Gastrocnemius medialis (tissue), 4 donors: ENCODE measurements around the gene RASL11A. TPM values are rescaled to one million over a fixed set of nuclear protein-coding genes. Genes with fewer than 3 reads are reported as not detected.

Experiments
- ATAC-seq, 2 donors: fragments of 150-250 bp; one replicate each; pipeline ENCODE4 v1.9.1; 2016
- DNase-seq, 2 donors: peaks; one replicate each; pipeline ENCODE4 v3.0.0-alpha.2; 2019
- H3K27ac ChIP-seq, 4 donors: fragments of 200-600 bp; sonication (generic); 1 replicate in 1 of 4; 2 replicates in 3 of 4; pipeline ENCODE4 v1.5.1; 2016 to 2018; ENCODE audit warnings: mild to moderate bottlenecking in 2 of 4, moderate library complexity in 1 of 4
- H3K27me3 ChIP-seq, 3 donors: fragments of 200-600 bp; sonication (generic) in 2 of 3; 1 replicate in 1 of 3; 2 replicates in 2 of 3; pipeline versions ENCODE4 v1.5.1 to v1.6.0; 2016 to 2019; ENCODE audit warnings: mild to moderate bottlenecking in 1 of 3, moderate library complexity in 1 of 3
- H3K36me3 ChIP-seq, 2 donors: fragments of 200-600 bp; sonication (generic) in 1 of 2; one replicate each; pipeline ENCODE4 v1.5.1; 2017 to 2018
- H3K4me1 ChIP-seq, 2 donors: fragments of 200-600 bp; sonication (generic) in 1 of 2; one replicate each; pipeline ENCODE4 v1.5.1; 2016 to 2017; ENCODE audit warnings: mild to moderate bottlenecking in 2 of 2
- H3K4me3 ChIP-seq, 4 donors: fragments of 200-600 bp; sonication (generic) in 3 of 4; 1 replicate in 1 of 4; 2 replicates in 3 of 4; pipeline ENCODE4 v1.5.1; 2016 to 2019; ENCODE audit warnings: mild to moderate bottlenecking in 2 of 4
- H3K9me3 ChIP-seq, 3 donors: fragments of 200-600 bp; sonication (generic) in 2 of 3; 1 replicate in 1 of 3; 2 replicates in 2 of 3; pipeline ENCODE4 v1.5.1; 2016 to 2019
- POLR2A ChIP-seq, 2 donors: fragments of 450-650 bp; IDR thresholded peaks; one replicate each; pipeline ENCODE4 v1.6.1; 2017; ENCODE audit warnings: antibody characterized with exemption in 2 of 2, mild to moderate bottlenecking in 2 of 2, moderate library complexity in 2 of 2
- in situ Hi-C, 4 donors: fragments of 200-750 bp; cut with MboI; loops; one replicate each; pipeline versions ENCODE4 v1.15.0 to v1.8.0; 2017; ENCODE audit warnings: low sequenced_read_pairs in 4 of 4
- intact Hi-C: fragments of 100-400 bp; cut with DNase I; formaldehyde crosslinking; loops from one replicate; pipeline ENCODE4 v1.15.1; 2023; ENCODE audit warnings: low total_unique reads
- total RNA-seq, 4 donors: library from RNA; depleted of rRNA; stranded (reverse); fragments of >200 nt; gene quantifications; one replicate each; pipeline versions ENCODE4 v1.1.0 to v1.2.3, GENCODE V29; 2016
- TF ChIP-seq, protein P1 (sequence below), 5 experiments: fragments of 450-650 bp in 3 of 5; fragments of 200-600 bp in 2 of 5; sonication (generic) in 2 of 5; IDR thresholded peaks in 4 of 5; conservative IDR thresholded peaks in 1 of 5; 1 replicate in 4 of 5; 2 replicates in 1 of 5; pipeline ENCODE4 v1.5.1; 2016 to 2019; ENCODE audit warnings: antibody characterized with exemption in 5 of 5, mild to moderate bottlenecking in 3 of 5, moderate library complexity in 3 of 5

RASL11A gene
- total RNA-seq, 4 donors from 2014 or later = 2.8 to 9.0 (median 5.7) TPM

DNA sequence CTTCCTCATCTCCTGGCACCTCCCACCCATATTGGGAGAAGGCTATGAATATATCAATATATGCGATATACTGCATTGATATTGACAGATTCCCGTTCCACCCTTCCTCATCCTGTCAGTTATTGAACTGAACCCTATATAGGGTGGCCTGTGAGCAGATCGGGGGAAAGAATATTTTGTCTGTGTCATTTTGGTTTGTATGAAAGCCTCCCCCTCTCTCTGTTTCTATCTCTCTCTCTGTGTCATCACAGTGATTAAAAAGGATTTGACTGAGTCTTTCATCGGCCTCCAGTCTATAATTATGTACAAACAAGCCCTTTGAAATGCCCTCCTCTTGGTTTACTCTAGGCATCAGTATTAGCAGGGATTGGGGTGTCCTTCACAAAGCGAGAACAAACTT, 35.7 kb downstream of the RASL11A start:
- H3K27ac ChIP-seq = no peak overlapping the region
- H3K27me3 ChIP-seq = no peaks in the 10 kb centered on the region
- DNase-seq (no peak), ATAC-seq (no peak)
- no peaks in the 10 kb centered on the region for H3K36me3 ChIP-seq
- in situ Hi-C loops = no loop called here
- no peak overlapping the region for H3K4me3 ChIP-seq
- intact Hi-C loops = no loop called here
- no peaks in the 10 kb centered on the region for H3K9me3 ChIP-seq
- H3K4me1 ChIP-seq = no peaks in the 10 kb centered on the region
- TF ChIP-seq, protein P1, sequence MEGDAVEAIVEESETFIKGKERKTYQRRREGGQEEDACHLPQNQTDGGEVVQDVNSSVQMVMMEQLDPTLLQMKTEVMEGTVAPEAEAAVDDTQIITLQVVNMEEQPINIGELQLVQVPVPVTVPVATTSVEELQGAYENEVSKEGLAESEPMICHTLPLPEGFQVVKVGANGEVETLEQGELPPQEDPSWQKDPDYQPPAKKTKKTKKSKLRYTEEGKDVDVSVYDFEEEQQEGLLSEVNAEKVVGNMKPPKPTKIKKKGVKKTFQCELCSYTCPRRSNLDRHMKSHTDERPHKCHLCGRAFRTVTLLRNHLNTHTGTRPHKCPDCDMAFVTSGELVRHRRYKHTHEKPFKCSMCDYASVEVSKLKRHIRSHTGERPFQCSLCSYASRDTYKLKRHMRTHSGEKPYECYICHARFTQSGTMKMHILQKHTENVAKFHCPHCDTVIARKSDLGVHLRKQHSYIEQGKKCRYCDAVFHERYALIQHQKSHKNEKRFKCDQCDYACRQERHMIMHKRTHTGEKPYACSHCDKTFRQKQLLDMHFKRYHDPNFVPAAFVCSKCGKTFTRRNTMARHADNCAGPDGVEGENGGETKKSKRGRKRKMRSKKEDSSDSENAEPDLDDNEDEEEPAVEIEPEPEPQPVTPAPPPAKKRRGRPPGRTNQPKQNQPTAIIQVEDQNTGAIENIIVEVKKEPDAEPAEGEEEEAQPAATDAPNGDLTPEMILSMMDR (IDR thresholded peaks at IDR 0.05 in 4 of 5, conservative IDR thresholded peaks at IDR 0.05 in 1 of 5) = no peak
- TF ChIP-seq POLR2A (IDR thresholded peaks at IDR 0.05) = no peak

DNA sequence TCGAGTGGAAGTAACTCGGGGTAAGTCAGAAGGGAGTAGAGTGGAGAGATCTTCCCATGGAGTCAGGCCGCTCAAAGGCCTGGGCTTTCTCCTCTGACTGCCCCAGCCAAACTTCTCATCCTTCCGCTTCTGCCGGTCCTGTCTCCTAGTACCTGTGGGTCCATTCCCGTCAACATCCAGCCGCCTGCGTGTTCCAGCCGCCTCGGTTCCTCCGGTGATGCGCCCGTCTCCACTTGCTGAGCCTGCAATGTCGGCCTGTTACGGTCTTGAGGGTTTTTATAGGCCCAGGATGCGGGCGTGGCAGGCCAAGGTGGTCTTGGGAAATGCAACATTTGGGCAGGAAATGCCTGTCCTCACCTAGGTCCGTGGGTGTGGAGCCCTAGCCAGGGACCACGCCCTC, 38.3 kb downstream of the RASL11A start:
- H3K27me3 ChIP-seq = no peaks in the 10 kb centered on the region
- H3K4me3 ChIP-seq = no peak overlapping the region
- in situ Hi-C loops = no loop called here
- ATAC-seq (no peak), DNase-seq (no peak)
- TF ChIP-seq, protein P1 (IDR thresholded peaks at IDR 0.05 in 4 of 5, conservative IDR thresholded peaks at IDR 0.05 in 1 of 5) = no peak
- no peak for TF ChIP-seq POLR2A (IDR thresholded peaks at IDR 0.05)
- H3K4me1 ChIP-seq = no peaks in the 10 kb centered on the region
- intact Hi-C loops = no loop called here
- H3K9me3 ChIP-seq = no peaks in the 10 kb centered on the region
- no peaks in the 10 kb centered on the region for H3K36me3 ChIP-seq
- H3K27ac ChIP-seq = no peak overlapping the region

DNA sequence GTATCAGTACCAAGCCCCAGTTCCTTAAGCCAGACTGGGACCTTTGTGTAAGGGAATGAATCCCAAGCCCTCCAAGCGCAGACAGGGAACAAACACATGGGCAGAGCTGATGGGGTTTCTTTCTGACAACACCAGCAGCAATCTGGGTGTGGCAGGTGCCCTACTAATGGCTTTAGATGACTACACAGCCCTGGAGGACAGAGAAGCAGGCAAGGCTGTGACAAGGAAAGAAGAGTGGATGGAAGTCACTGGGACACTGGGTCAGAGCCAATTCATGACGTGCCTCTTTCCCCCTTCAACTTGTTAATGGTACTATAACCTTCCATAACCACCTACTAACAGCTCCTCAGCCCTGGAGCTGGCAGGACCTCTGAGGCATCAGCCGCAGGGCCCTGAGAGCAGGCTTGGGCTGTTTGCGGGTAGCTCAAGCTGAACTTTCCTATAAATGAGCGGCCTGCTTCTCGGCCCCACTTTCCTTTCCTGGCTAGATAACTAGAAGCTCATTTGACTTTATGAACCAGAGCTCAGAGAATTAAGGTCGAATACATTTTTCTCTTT, 38.9 kb downstream of the RASL11A start:
- no peaks in the 10 kb centered on the region for H3K27me3 ChIP-seq
- H3K4me3 ChIP-seq = no peak overlapping the region
- H3K36me3 ChIP-seq = no peaks in the 10 kb centered on the region
- in situ Hi-C loops (no loop called here), intact Hi-C loops (no loop called here)
- ATAC-seq = no peak
- H3K27ac ChIP-seq = no peak overlapping the region
- no peak for DNase-seq
- H3K9me3 ChIP-seq = no peaks in the 10 kb centered on the region
- TF ChIP-seq, protein P1 (IDR thresholded peaks at IDR 0.05 in 4 of 5, conservative IDR thresholded peaks at IDR 0.05 in 1 of 5) = no peak
- no peak for TF ChIP-seq POLR2A (IDR thresholded peaks at IDR 0.05)
- no peaks in the 10 kb centered on the region for H3K4me1 ChIP-seq

DNA sequence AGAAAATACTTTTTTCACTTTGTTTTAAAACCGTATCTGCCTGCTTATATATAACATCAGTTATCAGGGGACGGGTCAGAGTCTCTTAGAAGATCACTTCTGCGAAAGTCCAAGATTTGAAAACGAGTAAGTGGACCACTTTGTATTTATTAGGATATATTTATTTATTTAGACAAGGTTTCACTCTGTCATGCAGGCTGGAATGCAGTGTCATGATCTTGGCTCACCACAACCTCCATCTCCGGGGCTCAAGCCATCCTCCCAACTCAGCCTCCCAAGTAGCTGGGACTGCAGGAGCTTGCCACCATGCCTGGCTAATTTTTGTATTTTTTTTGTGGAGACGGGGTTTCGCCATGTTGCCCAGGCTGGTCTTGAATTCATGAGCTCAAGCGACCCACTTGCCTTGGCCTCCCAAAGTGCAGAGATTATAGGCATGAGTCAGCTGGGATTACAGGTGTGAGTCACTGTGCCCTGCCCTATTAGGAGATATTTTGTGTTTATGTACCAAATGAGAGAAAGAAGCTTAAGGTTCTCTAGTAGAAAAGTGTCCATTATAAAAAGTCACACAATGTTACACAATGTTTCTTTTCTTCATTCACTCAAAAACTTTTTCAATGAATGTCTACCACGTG, 39.5 kb downstream of the RASL11A start:
- no peaks in the 10 kb centered on the region for H3K36me3 ChIP-seq
- no peak for TF ChIP-seq POLR2A (IDR thresholded peaks at IDR 0.05)
- TF ChIP-seq, protein P1 (IDR thresholded peaks at IDR 0.05 in 4 of 5, conservative IDR thresholded peaks at IDR 0.05 in 1 of 5) = no peak
- in situ Hi-C loops (no loop called here), intact Hi-C loops (no loop called here)
- no peaks in the 10 kb centered on the region for H3K27me3 ChIP-seq
- no peak overlapping the region for H3K4me3 ChIP-seq
- ATAC-seq = no peak
- no peaks in the 10 kb centered on the region for H3K4me1 ChIP-seq
- H3K27ac ChIP-seq = no peak overlapping the region
- no peak for DNase-seq
- no peaks in the 10 kb centered on the region for H3K9me3 ChIP-seq

DNA sequence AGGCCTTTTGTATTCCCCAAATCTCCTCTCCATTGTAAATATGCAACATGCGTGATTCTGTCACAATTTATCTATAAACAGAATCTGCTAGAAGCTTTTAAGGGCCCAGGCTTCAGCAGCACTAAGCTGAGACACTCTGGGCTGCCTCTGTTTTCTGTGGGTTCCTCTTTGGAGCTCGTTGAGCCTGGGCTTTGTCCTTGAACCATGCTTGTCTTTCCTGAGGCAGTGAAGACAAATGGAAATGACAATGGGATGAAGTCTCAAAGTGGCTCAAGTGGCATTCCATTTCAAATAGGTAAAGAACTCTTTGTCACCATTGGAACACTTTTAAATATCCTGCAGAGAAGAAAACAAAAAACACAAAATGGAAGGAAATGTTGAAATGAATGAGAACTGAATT, 40.3 kb downstream of the RASL11A start:
- in situ Hi-C loops (no loop called here), intact Hi-C loops (no loop called here)
- no peaks in the 10 kb centered on the region for H3K36me3 ChIP-seq
- H3K27me3 ChIP-seq = no peaks in the 10 kb centered on the region
- ATAC-seq = no peak
- H3K9me3 ChIP-seq = no peaks in the 10 kb centered on the region
- H3K4me1 ChIP-seq = no peaks in the 10 kb centered on the region
- no peak overlapping the region for H3K4me3 ChIP-seq
- TF ChIP-seq POLR2A (IDR thresholded peaks at IDR 0.05) = no peak
- TF ChIP-seq, protein P1 (IDR thresholded peaks at IDR 0.05 in 4 of 5, conservative IDR thresholded peaks at IDR 0.05 in 1 of 5) = no peak
- no peak for DNase-seq
- H3K27ac ChIP-seq = no peak overlapping the region
